ENCODE measurements around the gene KCTD15. TPM values are rescaled to one million over a fixed set of nuclear protein-coding genes. Genes with fewer than 3 reads are reported as not detected.

Gene KCTD15
- total RNA-seq, 2 experiments from 2014 or later = 21.3 to 29.2 TPM

DNA sequence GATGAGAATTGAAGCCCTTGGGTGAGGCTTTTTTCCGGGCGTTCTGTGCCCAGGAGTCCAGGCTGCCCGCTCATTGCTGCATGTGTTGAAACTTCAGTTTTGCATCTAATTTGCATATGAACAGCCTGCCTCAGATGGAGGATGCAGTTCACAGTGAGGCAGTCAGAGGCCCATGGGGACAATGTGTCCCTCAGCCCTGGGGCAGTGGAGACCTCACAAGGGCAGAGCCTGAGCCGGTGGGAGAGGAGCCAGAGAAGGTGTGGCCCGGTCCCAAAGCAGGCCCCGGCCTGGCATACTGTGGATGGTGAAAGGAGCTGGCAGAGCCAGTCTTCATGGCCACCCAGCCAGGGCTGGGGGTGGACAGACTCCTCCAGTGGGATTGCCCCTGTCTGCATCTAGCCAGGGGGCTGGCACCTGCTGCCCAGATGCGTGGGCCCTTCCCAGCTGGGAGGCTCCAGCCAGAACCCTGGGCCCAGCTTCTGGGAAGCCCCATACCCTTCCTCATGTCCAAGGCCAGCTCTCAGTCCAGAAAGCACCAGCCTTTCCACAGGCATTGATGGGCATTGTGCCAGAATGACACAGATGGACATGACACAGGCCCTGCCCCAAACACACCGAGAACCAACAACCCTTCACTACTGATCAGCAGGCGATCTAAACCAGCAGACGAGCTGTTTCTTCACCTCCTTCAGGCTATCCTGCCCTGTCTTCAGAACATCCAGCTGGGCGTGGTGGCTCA lies 32.9 kb upstream of the KCTD15 start:
- Histone ChIP-seq H3K4me2 (ENCODE audit: low read length) (no peak overlapping the region), H3K9me3 (ENCODE audit: low read length) (no peaks in the 10 kb centered on the region), H3K79me2 (ENCODE audit: insufficient read depth, low read depth, low read length) (no peaks in the 10 kb centered on the region), H2AFZ (ENCODE audit: low read length) (no peak overlapping the region), H3K4me1 (ENCODE audit: insufficient read depth, low read length, poor library complexity, severe bottlenecking) (no peaks in the 10 kb centered on the region), H4K20me1 (ENCODE audit: insufficient read depth, low read length) (no peaks in the 10 kb centered on the region), H3K9me2 (ENCODE audit: insufficient read depth, low read length) (no peaks in the 10 kb centered on the region), H3K36me3 (ENCODE audit: insufficient read depth, low read length) (no peaks in the 10 kb centered on the region), H3K4me3 (ENCODE audit: low read depth, low read length, poor library complexity, severe bottlenecking) (no peak overlapping the region), H3K27ac (ENCODE audit: low read depth, low read length, poor library complexity, severe bottlenecking) (no peak overlapping the region)
- ChIA-PET CTCF (ENCODE audit: unreplicated experiment) (interaction anchor here (0.6 to 0.7 kb wide), 2 partner anchors 33 to 348 kb away, joined by 3 to 5 read pairs; partner anchors contain the start of gene KCTD15), POLR2A (no interaction called here)
- intact Hi-C loops (cut with micrococcal nuclease; ENCODE audit: unreplicated experiment) = no loop called here
- TF ChIP-seq, protein P1, sequence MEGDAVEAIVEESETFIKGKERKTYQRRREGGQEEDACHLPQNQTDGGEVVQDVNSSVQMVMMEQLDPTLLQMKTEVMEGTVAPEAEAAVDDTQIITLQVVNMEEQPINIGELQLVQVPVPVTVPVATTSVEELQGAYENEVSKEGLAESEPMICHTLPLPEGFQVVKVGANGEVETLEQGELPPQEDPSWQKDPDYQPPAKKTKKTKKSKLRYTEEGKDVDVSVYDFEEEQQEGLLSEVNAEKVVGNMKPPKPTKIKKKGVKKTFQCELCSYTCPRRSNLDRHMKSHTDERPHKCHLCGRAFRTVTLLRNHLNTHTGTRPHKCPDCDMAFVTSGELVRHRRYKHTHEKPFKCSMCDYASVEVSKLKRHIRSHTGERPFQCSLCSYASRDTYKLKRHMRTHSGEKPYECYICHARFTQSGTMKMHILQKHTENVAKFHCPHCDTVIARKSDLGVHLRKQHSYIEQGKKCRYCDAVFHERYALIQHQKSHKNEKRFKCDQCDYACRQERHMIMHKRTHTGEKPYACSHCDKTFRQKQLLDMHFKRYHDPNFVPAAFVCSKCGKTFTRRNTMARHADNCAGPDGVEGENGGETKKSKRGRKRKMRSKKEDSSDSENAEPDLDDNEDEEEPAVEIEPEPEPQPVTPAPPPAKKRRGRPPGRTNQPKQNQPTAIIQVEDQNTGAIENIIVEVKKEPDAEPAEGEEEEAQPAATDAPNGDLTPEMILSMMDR (conservative IDR thresholded peaks at IDR 0.05; ENCODE audit: low read length) = no peak
- no peak for TF ChIP-seq EZH2phosphoT487 (IDR thresholded peaks at IDR 0.05; ENCODE audit: borderline replicate concordance, low read depth, low read length)
- BruUV-seq (replicated peaks) = no TSS peak
- DNase-seq (ENCODE audit: low spot score) = no peak

DNA sequence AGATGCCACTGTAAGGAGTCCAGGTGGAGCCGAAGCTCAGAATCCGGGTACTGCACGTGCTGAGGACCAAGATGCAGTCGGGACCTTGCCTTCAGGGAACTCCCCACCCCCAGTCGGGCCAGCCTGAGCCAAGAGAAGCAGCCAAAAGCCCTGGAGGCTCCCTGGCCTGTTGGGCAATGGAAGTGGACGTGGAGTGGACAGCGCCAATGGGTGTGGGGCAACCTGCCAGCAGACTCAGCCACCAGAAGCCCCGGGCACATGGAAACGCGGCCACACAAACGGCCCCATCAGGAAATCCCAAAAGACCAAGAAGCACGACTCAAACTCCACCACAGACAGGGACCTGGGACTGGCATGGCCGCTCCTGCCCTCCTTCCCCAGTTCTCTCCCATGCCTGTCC lies 30.0 kb upstream of the KCTD15 start:
- no peak overlapping the region for H3K4me2 ChIP-seq (ENCODE audit: low read length)
- TF ChIP-seq EZH2phosphoT487 (IDR thresholded peaks at IDR 0.05; ENCODE audit: borderline replicate concordance, low read depth, low read length) = no peak
- TF ChIP-seq, protein P1 (conservative IDR thresholded peaks at IDR 0.05; ENCODE audit: low read length) = no peak
- H4K20me1 ChIP-seq (ENCODE audit: insufficient read depth, low read length) = no peaks in the 10 kb centered on the region
- no peaks in the 10 kb centered on the region for H3K4me1 ChIP-seq (ENCODE audit: insufficient read depth, low read length, poor library complexity, severe bottlenecking)
- ChIA-PET CTCF (ENCODE audit: unreplicated experiment) (no interaction called here), POLR2A (no interaction called here)
- no TSS peak for BruUV-seq (replicated peaks)
- no peaks in the 10 kb centered on the region for H3K79me2 ChIP-seq (ENCODE audit: insufficient read depth, low read depth, low read length)
- no peaks in the 10 kb centered on the region for H3K36me3 ChIP-seq (ENCODE audit: insufficient read depth, low read length)
- intact Hi-C loops (cut with micrococcal nuclease; ENCODE audit: unreplicated experiment) = loop anchor here (5.0 kb wide), 1 partner anchor 69 kb away; no protein-coding TSS in a partner anchor
- H3K9me2 ChIP-seq (ENCODE audit: insufficient read depth, low read length) = no peaks in the 10 kb centered on the region
- no peak overlapping the region for H3K4me3 ChIP-seq (ENCODE audit: low read depth, low read length, poor library complexity, severe bottlenecking)
- H2AFZ ChIP-seq (ENCODE audit: low read length) = no peak overlapping the region
- DNase-seq (ENCODE audit: low spot score) = no peak
- H3K9me3 ChIP-seq (ENCODE audit: low read length) = no peaks in the 10 kb centered on the region
- no peak overlapping the region for H3K27ac ChIP-seq (ENCODE audit: low read depth, low read length, poor library complexity, severe bottlenecking)

DNA sequence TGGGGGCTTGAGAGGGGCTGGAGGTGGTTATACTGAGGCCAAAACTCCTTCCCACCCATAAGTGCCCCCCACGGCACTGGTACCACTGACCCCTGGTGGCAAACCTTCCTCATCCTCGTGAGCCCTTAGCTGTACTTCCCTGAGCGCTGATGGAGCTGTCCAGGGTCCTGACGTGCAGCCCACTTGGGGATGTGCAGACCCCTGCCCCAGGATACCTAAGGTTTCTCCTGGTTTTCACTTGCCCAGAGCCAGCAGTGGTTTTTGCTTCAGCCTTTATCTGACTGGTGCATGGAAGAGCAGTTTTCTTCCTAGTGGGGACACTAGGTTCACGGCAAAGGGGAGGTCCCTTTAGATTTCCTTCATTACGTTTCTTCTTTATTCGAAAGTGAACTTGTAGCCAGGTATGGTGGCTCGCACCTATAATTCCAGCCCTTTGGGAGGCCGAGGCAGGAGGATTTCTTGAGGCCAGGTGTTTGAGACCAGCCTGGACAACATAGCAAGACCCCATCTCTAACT lies 28.7 kb upstream of the KCTD15 start:
- BruUV-seq (replicated peaks) = no TSS peak

More for the DNA sequence above, 28.7 kb upstream of the KCTD15 start:
- ChIA-PET POLR2A (interaction anchor here (0.6 kb wide), 1 partner anchor 316 kb away, joined by 3 read pairs; no protein-coding TSS in a partner anchor), CTCF (ENCODE audit: unreplicated experiment) (no interaction called here)
- H3K9me2 ChIP-seq (ENCODE audit: insufficient read depth, low read length) = no peaks in the 10 kb centered on the region
- no peaks in the 10 kb centered on the region for H3K79me2 ChIP-seq (ENCODE audit: insufficient read depth, low read depth, low read length)
- no peak overlapping the region for H3K4me2 ChIP-seq (ENCODE audit: low read length)
- H3K4me3 ChIP-seq (ENCODE audit: low read depth, low read length, poor library complexity, severe bottlenecking) = no peak overlapping the region
- H3K36me3 ChIP-seq (ENCODE audit: insufficient read depth, low read length) = no peaks in the 10 kb centered on the region
- no peaks in the 10 kb centered on the region for H4K20me1 ChIP-seq (ENCODE audit: insufficient read depth, low read length)
- intact Hi-C loops (cut with micrococcal nuclease; ENCODE audit: unreplicated experiment) = loop anchor here (5.0 kb wide), 1 partner anchor 71 kb away; no protein-coding TSS in a partner anchor
- no peak overlapping the region for H3K27ac ChIP-seq (ENCODE audit: low read depth, low read length, poor library complexity, severe bottlenecking)
- no peaks in the 10 kb centered on the region for H3K9me3 ChIP-seq (ENCODE audit: low read length)
- no peaks in the 10 kb centered on the region for H3K4me1 ChIP-seq (ENCODE audit: insufficient read depth, low read length, poor library complexity, severe bottlenecking)
- no peak overlapping the region for H2AFZ ChIP-seq (ENCODE audit: low read length)
- peak; percentile 34 for DNase-seq (ENCODE audit: low spot score)
- TF ChIP-seq EZH2phosphoT487 (IDR thresholded peaks at IDR 0.05; ENCODE audit: borderline replicate concordance, low read depth, low read length) = no peak
- TF ChIP-seq, protein P1 (conservative IDR thresholded peaks at IDR 0.05; ENCODE audit: low read length) = no peak; the same call in 1 of the 2 replicates
